ENCODE results near the gene S100A7. TPM values are rescaled to one million over a fixed set of nuclear protein-coding genes. Genes with fewer than 3 reads are reported as not detected.

Gene S100A7
- total RNA-seq, 2 donors from 2014 or later: not detected

- no peaks in the 10 kb centered on the region for H3K9me3 Mint-ChIP-seq
- TF ChIP-seq CTCF (conservative IDR thresholded peaks at IDR 0.05): no peak
- H3K27me3 Mint-ChIP-seq (ENCODE audit: insufficient read depth): peaks cover 8% of the 10 kb centered on the region
- 84 to 86% methylated on average over 7 to 12 of the region's 12 CpGs for WGBS, 2 experiments (ENCODE audit: insufficient coverage in 1 of 2, insufficient read length in 1 of 2)
- Histone ChIP-seq H3K27me3 (ENCODE audit: control insufficient read depth, insufficient read depth, low read length, poor library complexity, severe bottlenecking) (peaks cover 18% of the 10 kb centered on the region), H3K4me1 (ENCODE audit: control insufficient read depth, insufficient read depth, low read length) (no peaks in the 10 kb centered on the region), H3K27ac (ENCODE audit: low read depth, low read length) (no peak overlapping the region), H3K36me3 (ENCODE audit: control insufficient read depth, insufficient read depth, low read length) (no peaks in the 10 kb centered on the region), H3K9me3 (ENCODE audit: control insufficient read depth, low read length) (no peaks in the 10 kb centered on the region), H3K4me3 (ENCODE audit: low read length) (no peak overlapping the region), H3K9ac (ENCODE audit: extremely low read depth, low read length, poor library complexity, severe bottlenecking) (no peak overlapping the region)
- no peak for DNase-seq
- no peaks in the 10 kb centered on the region for H3K36me3 Mint-ChIP-seq (ENCODE audit: low read depth)
- H3K4me3 Mint-ChIP-seq: no peak overlapping the region
- no peak overlapping the region for H3K27ac Mint-ChIP-seq
- H3K4me1 Mint-ChIP-seq: no peaks in the 10 kb centered on the region
These were observed 32.3 kb downstream of the S100A7 start for GRCh38 chr1:153428073-153428638.

- H3K9me3 ChIP-seq (ENCODE audit: control insufficient read depth, low read length): no peaks in the 10 kb centered on the region
- no peaks in the 10 kb centered on the region for H3K36me3 ChIP-seq (ENCODE audit: control insufficient read depth, insufficient read depth, low read length)
- DNase-seq: no peak
- no peaks in the 10 kb centered on the region for H3K36me3 Mint-ChIP-seq (ENCODE audit: low read depth)
- no peak overlapping the region for H3K4me3 Mint-ChIP-seq
- no peaks in the 10 kb centered on the region for H3K4me1 ChIP-seq (ENCODE audit: control insufficient read depth, insufficient read depth, low read length)
- H3K9ac ChIP-seq (ENCODE audit: extremely low read depth, low read length, poor library complexity, severe bottlenecking): no peak overlapping the region
- 50 to 83% methylated on average over 1 of the region's 1 CpG for WGBS, 2 experiments (ENCODE audit: insufficient coverage in 1 of 2, insufficient read length in 1 of 2)
- H3K27ac Mint-ChIP-seq: no peak overlapping the region
- no peak overlapping the region for H3K27ac ChIP-seq (ENCODE audit: low read depth, low read length)
- no peak overlapping the region for H3K4me3 ChIP-seq (ENCODE audit: low read length)
- H3K4me1 Mint-ChIP-seq: no peaks in the 10 kb centered on the region
- H3K27me3 ChIP-seq (ENCODE audit: control insufficient read depth, insufficient read depth, low read length, poor library complexity, severe bottlenecking): peaks cover 15% of the 10 kb centered on the region
- peaks cover 8% of the 10 kb centered on the region for H3K27me3 Mint-ChIP-seq (ENCODE audit: insufficient read depth)
- TF ChIP-seq CTCF (conservative IDR thresholded peaks at IDR 0.05): no peak
- H3K9me3 Mint-ChIP-seq: no peaks in the 10 kb centered on the region
These were observed 33.6 kb downstream of the S100A7 start for GRCh38 chr1:153426809-153427208.

GRCh38 chr1:153422450-153423068, 37.9 kb downstream of the S100A7 start:
- Histone ChIP-seq H3K27me3 (ENCODE audit: control insufficient read depth, insufficient read depth, low read length, poor library complexity, severe bottlenecking) (peaks cover 15% of the 10 kb centered on the region), H3K9ac (ENCODE audit: extremely low read depth, low read length, poor library complexity, severe bottlenecking) (no peak overlapping the region), H3K4me3 (ENCODE audit: low read length) (no peak overlapping the region), H3K4me1 (ENCODE audit: control insufficient read depth, insufficient read depth, low read length) (no peaks in the 10 kb centered on the region), H3K9me3 (ENCODE audit: control insufficient read depth, low read length) (no peaks in the 10 kb centered on the region), H3K36me3 (ENCODE audit: control insufficient read depth, insufficient read depth, low read length) (no peaks in the 10 kb centered on the region), H3K27ac (ENCODE audit: low read depth, low read length) (no peak overlapping the region)
- no peaks in the 10 kb centered on the region for H3K36me3 Mint-ChIP-seq (ENCODE audit: low read depth)
- TF ChIP-seq CTCF (conservative IDR thresholded peaks at IDR 0.05): no peak
- H3K9me3 Mint-ChIP-seq: no peaks in the 10 kb centered on the region
- 2 to 14% methylated on average over 5 to 6 of the region's 6 CpGs for WGBS, 2 experiments (ENCODE audit: insufficient coverage in 1 of 2, insufficient read length in 1 of 2)
- H3K4me1 Mint-ChIP-seq: no peaks in the 10 kb centered on the region
- peak; percentile 89 for DNase-seq
- peaks cover 17% of the 10 kb centered on the region for H3K27me3 Mint-ChIP-seq (ENCODE audit: insufficient read depth)
- H3K4me3 Mint-ChIP-seq: no peak overlapping the region
- no peak overlapping the region for H3K27ac Mint-ChIP-seq
